ENCODE results near the gene ZXDC.

GRCh38 chr3:126469479-126469878 lies 6.2 kb downstream of the ZXDC start:
- TF ChIP-seq EZH2 (IDR thresholded peaks at IDR 0.05; ENCODE audit: insufficient read depth, poor library complexity, severe bottlenecking) (no peak), EZH2phosphoT487 (IDR thresholded peaks at IDR 0.05; ENCODE audit: insufficient read depth, low read depth) (no peak)
